Measurements from ENCODE around the gene TC2N. TPM values are rescaled to one million over a fixed set of nuclear protein-coding genes. Genes with fewer than 3 reads are reported as not detected.
A peak's percentile ranks its signal among the peaks of the same experiment; 100 is the strongest.

TC2N gene
- total RNA-seq, 2 experiments from 2014 or later, result 119 to 120 TPM

- no peaks in the 10 kb centered on the region for H3K27me3 Mint-ChIP-seq (ENCODE audit: low read depth)
- ATAC-seq (peak; percentile 27), DNase-seq (peak; percentile 54)
- H3K4me1 Mint-ChIP-seq (ENCODE audit: low read depth), result peaks cover 92% of the 10 kb centered on the region
- peaks cover 48% of the 10 kb centered on the region for H3K36me3 Mint-ChIP-seq (ENCODE audit: low read depth)
- H3K27ac Mint-ChIP-seq, result peak overlapping the region; percentile 96
- POLR2A ChIA-PET, result interaction anchor here (0.7 to 2.1 kb wide), 12 partner anchors 8 to 624 kb away, joined by 3 to 11 read pairs (median 4); partner anchors contain the start of gene PPP4R3A
- no peaks in the 10 kb centered on the region for H3K9me3 Mint-ChIP-seq (ENCODE audit: insufficient read depth)
- CTCF ChIA-PET, result interaction anchor here (1.0 to 3.0 kb wide), 7 partner anchors 8 to 217 kb away, joined by 3 to 24 read pairs (median 6); no protein-coding TSS in a partner anchor
- H3K4me3 Mint-ChIP-seq, result peak overlapping the region; percentile 94
Observed at GRCh38 chr14:91866511-91867295, 633 bp downstream of the TC2N start.

- H3K27me3 Mint-ChIP-seq (ENCODE audit: low read depth), result no peaks in the 10 kb centered on the region
- H3K9me3 Mint-ChIP-seq (ENCODE audit: insufficient read depth), result no peaks in the 10 kb centered on the region
- peak; percentile 67 for DNase-seq
- peaks cover 91% of the 10 kb centered on the region for H3K4me1 Mint-ChIP-seq (ENCODE audit: low read depth)
- peak overlapping the region; percentile 96 for H3K27ac Mint-ChIP-seq
- ChIA-PET CTCF (interaction anchor here (1.0 to 3.0 kb wide), 6 partner anchors 21 to 216 kb away, joined by 3 to 24 read pairs (median 5); no protein-coding TSS in a partner anchor), POLR2A (interaction anchor here (1.1 to 2.1 kb wide), 8 partner anchors 8 to 624 kb away, joined by 3 to 11 read pairs (median 4); no protein-coding TSS in a partner anchor)
- ATAC-seq, result peak; percentile 6
- H3K36me3 Mint-ChIP-seq (ENCODE audit: low read depth), result peaks cover 52% of the 10 kb centered on the region
- peak overlapping the region; percentile 94 for H3K4me3 Mint-ChIP-seq
Observed at GRCh38 chr14:91866061-91866460, 1.3 kb downstream of the TC2N start.

GRCh38 chr14:91862417-91862816, 4.9 kb downstream of the TC2N start:
- H3K36me3 Mint-ChIP-seq (ENCODE audit: low read depth), result peaks cover 74% of the 10 kb centered on the region
- DNase-seq (no peak), ATAC-seq (no peak)
- peak overlapping the region; percentile 77 for H3K4me3 Mint-ChIP-seq
- H3K4me1 Mint-ChIP-seq (ENCODE audit: low read depth), result peaks cover 85% of the 10 kb centered on the region
- H3K9me3 Mint-ChIP-seq (ENCODE audit: insufficient read depth), result no peaks in the 10 kb centered on the region
- ChIA-PET POLR2A (interaction anchor here (0.8 kb wide), 1 partner anchor 12 kb away, joined by 3 read pairs; no protein-coding TSS in a partner anchor), CTCF (interaction anchor here (0.8 to 4.6 kb wide), 7 partner anchors 8 to 213 kb away, joined by 3 to 18 read pairs (median 5); no protein-coding TSS in a partner anchor)
- peak overlapping the region; percentile 71 for H3K27ac Mint-ChIP-seq
- H3K27me3 Mint-ChIP-seq (ENCODE audit: low read depth), result no peaks in the 10 kb centered on the region

GRCh38 chr14:91861091-91861490, 6.2 kb downstream of the TC2N start:
- DNase-seq, result no peak
- Mint-ChIP-seq H3K36me3 (ENCODE audit: low read depth) (peaks cover 75% of the 10 kb centered on the region), H3K4me1 (ENCODE audit: low read depth) (peaks cover 83% of the 10 kb centered on the region), H3K9me3 (ENCODE audit: insufficient read depth) (no peaks in the 10 kb centered on the region), H3K4me3 (peak overlapping the region; percentile 57), H3K27ac (peak overlapping the region; percentile 80), H3K27me3 (ENCODE audit: low read depth) (no peaks in the 10 kb centered on the region)
- ChIA-PET POLR2A (interaction anchor here (1.7 kb wide), 1 partner anchor 11 kb away, joined by 8 read pairs; no protein-coding TSS in a partner anchor), CTCF (interaction anchor here (0.9 to 4.6 kb wide), 3 partner anchors 16 to 50 kb away, joined by 3 to 18 read pairs (median 4); no protein-coding TSS in a partner anchor)
- no peak for ATAC-seq

GRCh38 chr14:91860238-91860637, 7.1 kb downstream of the TC2N start:
- Mint-ChIP-seq H3K36me3 (ENCODE audit: low read depth) (peaks cover 79% of the 10 kb centered on the region), H3K27me3 (ENCODE audit: low read depth) (no peaks in the 10 kb centered on the region), H3K4me3 (no peak overlapping the region), H3K4me1 (ENCODE audit: low read depth) (peaks cover 88% of the 10 kb centered on the region), H3K9me3 (ENCODE audit: insufficient read depth) (no peaks in the 10 kb centered on the region), H3K27ac (peak overlapping the region; percentile 80)
- POLR2A ChIA-PET, result interaction anchor here (1.3 to 2.1 kb wide), 3 partner anchors 12 to 14 kb away, joined by 4 to 8 read pairs (median 6); no protein-coding TSS in a partner anchor
- CTCF ChIA-PET, result interaction anchor here (1.6 to 1.8 kb wide), 2 partner anchors 12 to 210 kb away, joined by 4 to 5 read pairs; no protein-coding TSS in a partner anchor
- ATAC-seq (no peak), DNase-seq (no peak)

GRCh38 chr14:91858536-91859275, 8.6 kb downstream of the TC2N start:
- Mint-ChIP-seq H3K4me3 (no peak overlapping the region), H3K27me3 (ENCODE audit: low read depth) (no peaks in the 10 kb centered on the region), H3K9me3 (ENCODE audit: insufficient read depth) (no peaks in the 10 kb centered on the region), H3K27ac (peak overlapping the region; percentile 9), H3K4me1 (ENCODE audit: low read depth) (peaks cover 84% of the 10 kb centered on the region), H3K36me3 (ENCODE audit: low read depth) (peaks cover 77% of the 10 kb centered on the region)
- ATAC-seq (peak; percentile 49), DNase-seq (no peak)
- ChIA-PET CTCF (interaction anchor here (0.8 to 1.8 kb wide), 5 partner anchors 9 to 209 kb away, joined by 4 to 6 read pairs (median 5); partner anchors contain the start of gene TC2N), POLR2A (interaction anchor here (1.2 to 2.1 kb wide), 4 partner anchors 8 to 349 kb away, joined by 4 to 6 read pairs (median 4); partner anchors contain the start of genes PPP4R3A and TC2N)

- peaks cover 73% of the 10 kb centered on the region for H3K36me3 Mint-ChIP-seq (ENCODE audit: low read depth)
- ATAC-seq (no peak), DNase-seq (no peak)
- no peaks in the 10 kb centered on the region for H3K27me3 Mint-ChIP-seq (ENCODE audit: low read depth)
- CTCF ChIA-PET, result interaction anchor here (1.6 kb wide), 1 partner anchor 54 kb away, joined by 5 read pairs; no protein-coding TSS in a partner anchor
- no peak overlapping the region for H3K4me3 Mint-ChIP-seq
- POLR2A ChIA-PET, result interaction anchor here (1.2 kb wide), 1 partner anchor 9 kb away, joined by 4 read pairs; the partner anchor contains the start of gene TC2N
- H3K4me1 Mint-ChIP-seq (ENCODE audit: low read depth), result peaks cover 73% of the 10 kb centered on the region
- no peaks in the 10 kb centered on the region for H3K9me3 Mint-ChIP-seq (ENCODE audit: insufficient read depth)
- no peak overlapping the region for H3K27ac Mint-ChIP-seq
Observed at GRCh38 chr14:91857614-91858013, 9.7 kb downstream of the TC2N start.

- Mint-ChIP-seq H3K27me3 (ENCODE audit: low read depth) (no peaks in the 10 kb centered on the region), H3K9me3 (ENCODE audit: insufficient read depth) (no peaks in the 10 kb centered on the region), H3K27ac (no peak overlapping the region), H3K4me1 (ENCODE audit: low read depth) (peaks cover 45% of the 10 kb centered on the region), H3K4me3 (no peak overlapping the region), H3K36me3 (ENCODE audit: low read depth) (peaks cover 66% of the 10 kb centered on the region)
- ATAC-seq (no peak), DNase-seq (no peak)
- CTCF ChIA-PET, result interaction anchor here (1.1 to 1.5 kb wide), 2 partner anchors 9 to 11 kb away, joined by 3 to 5 read pairs; no protein-coding TSS in a partner anchor
- POLR2A ChIA-PET, result interaction anchor here (0.5 to 1.5 kb wide), 2 partner anchors 15 to 438 kb away, joined by 3 to 4 read pairs; no protein-coding TSS in a partner anchor
Observed at GRCh38 chr14:91854327-91854934, 12.9 kb downstream of the TC2N start.

GRCh38 chr14:91851563-91851962, 15.8 kb downstream of the TC2N start:
- H3K9me3 Mint-ChIP-seq (ENCODE audit: insufficient read depth), result no peaks in the 10 kb centered on the region
- H3K27ac Mint-ChIP-seq, result no peak overlapping the region
- H3K36me3 Mint-ChIP-seq (ENCODE audit: low read depth), result peaks cover 71% of the 10 kb centered on the region
- H3K4me1 Mint-ChIP-seq (ENCODE audit: low read depth), result peaks cover 24% of the 10 kb centered on the region
- DNase-seq (no peak), ATAC-seq (no peak)
- H3K4me3 Mint-ChIP-seq, result no peak overlapping the region
- CTCF ChIA-PET, result interaction anchor here (0.8 to 1.4 kb wide), 2 partner anchors 12 to 48 kb away, joined by 3 to 4 read pairs; no protein-coding TSS in a partner anchor
- POLR2A ChIA-PET, result no interaction called here
- H3K27me3 Mint-ChIP-seq (ENCODE audit: low read depth), result no peaks in the 10 kb centered on the region

- no peak overlapping the region for H3K4me3 Mint-ChIP-seq
- H3K9me3 Mint-ChIP-seq (ENCODE audit: insufficient read depth), result no peaks in the 10 kb centered on the region
- no peaks in the 10 kb centered on the region for H3K4me1 Mint-ChIP-seq (ENCODE audit: low read depth)
- ChIA-PET CTCF (no interaction called here), POLR2A (interaction anchor here (1.0 kb wide), 1 partner anchor 26 kb away, joined by 3 read pairs; no protein-coding TSS in a partner anchor)
- no peak for DNase-seq
- peaks cover 74% of the 10 kb centered on the region for H3K36me3 Mint-ChIP-seq (ENCODE audit: low read depth)
- no peak overlapping the region for H3K27ac Mint-ChIP-seq
- no peaks in the 10 kb centered on the region for H3K27me3 Mint-ChIP-seq (ENCODE audit: low read depth)
- no peak for ATAC-seq
Observed at GRCh38 chr14:91848504-91849001, 18.8 kb downstream of the TC2N start.
